Measurements from ENCODE around the gene KLHDC7A.

- TF ChIP-seq, protein P1, sequence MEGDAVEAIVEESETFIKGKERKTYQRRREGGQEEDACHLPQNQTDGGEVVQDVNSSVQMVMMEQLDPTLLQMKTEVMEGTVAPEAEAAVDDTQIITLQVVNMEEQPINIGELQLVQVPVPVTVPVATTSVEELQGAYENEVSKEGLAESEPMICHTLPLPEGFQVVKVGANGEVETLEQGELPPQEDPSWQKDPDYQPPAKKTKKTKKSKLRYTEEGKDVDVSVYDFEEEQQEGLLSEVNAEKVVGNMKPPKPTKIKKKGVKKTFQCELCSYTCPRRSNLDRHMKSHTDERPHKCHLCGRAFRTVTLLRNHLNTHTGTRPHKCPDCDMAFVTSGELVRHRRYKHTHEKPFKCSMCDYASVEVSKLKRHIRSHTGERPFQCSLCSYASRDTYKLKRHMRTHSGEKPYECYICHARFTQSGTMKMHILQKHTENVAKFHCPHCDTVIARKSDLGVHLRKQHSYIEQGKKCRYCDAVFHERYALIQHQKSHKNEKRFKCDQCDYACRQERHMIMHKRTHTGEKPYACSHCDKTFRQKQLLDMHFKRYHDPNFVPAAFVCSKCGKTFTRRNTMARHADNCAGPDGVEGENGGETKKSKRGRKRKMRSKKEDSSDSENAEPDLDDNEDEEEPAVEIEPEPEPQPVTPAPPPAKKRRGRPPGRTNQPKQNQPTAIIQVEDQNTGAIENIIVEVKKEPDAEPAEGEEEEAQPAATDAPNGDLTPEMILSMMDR (IDR thresholded peaks at IDR 0.05): no peak
- TF ChIP-seq POLR2A (IDR thresholded peaks at IDR 0.05): no peak
Measured at GRCh38 chr1:18505666-18506065, 24.9 kb downstream of the KLHDC7A start.

Data from right lobe of liver (tissue), 4 donors.